Measurements from ENCODE around the gene SH3PXD2B.
"Not testable (repeated sequence)": the region's sequence is repeated elsewhere in the genome, so short reads cannot be mapped to it uniquely, and the experiment has no call there.

DNA sequence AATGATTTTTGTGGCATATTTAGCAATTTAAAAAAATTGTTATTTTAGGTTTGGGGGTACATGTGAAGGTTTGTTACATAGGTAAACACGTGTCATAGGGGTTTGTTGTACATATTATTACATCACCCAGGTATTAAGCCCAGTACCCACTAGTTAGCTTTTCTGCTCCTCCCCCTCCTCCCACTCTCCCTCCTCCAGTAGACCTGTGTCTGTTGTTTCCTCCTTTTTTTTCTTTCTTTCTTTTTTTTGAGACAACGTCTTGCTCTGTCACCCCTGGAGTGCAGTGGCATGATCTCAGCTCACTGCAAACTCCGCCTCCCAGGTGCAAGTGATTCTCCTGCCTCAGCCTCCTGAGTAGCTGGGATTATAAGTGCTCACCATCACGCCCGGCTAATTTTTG lies 162.5 kb downstream of the SH3PXD2B start:
- TF ChIP-seq, protein P1, sequence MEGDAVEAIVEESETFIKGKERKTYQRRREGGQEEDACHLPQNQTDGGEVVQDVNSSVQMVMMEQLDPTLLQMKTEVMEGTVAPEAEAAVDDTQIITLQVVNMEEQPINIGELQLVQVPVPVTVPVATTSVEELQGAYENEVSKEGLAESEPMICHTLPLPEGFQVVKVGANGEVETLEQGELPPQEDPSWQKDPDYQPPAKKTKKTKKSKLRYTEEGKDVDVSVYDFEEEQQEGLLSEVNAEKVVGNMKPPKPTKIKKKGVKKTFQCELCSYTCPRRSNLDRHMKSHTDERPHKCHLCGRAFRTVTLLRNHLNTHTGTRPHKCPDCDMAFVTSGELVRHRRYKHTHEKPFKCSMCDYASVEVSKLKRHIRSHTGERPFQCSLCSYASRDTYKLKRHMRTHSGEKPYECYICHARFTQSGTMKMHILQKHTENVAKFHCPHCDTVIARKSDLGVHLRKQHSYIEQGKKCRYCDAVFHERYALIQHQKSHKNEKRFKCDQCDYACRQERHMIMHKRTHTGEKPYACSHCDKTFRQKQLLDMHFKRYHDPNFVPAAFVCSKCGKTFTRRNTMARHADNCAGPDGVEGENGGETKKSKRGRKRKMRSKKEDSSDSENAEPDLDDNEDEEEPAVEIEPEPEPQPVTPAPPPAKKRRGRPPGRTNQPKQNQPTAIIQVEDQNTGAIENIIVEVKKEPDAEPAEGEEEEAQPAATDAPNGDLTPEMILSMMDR (IDR thresholded peaks at IDR 0.05): not testable (repeated sequence)
- TF ChIP-seq, protein P2, sequence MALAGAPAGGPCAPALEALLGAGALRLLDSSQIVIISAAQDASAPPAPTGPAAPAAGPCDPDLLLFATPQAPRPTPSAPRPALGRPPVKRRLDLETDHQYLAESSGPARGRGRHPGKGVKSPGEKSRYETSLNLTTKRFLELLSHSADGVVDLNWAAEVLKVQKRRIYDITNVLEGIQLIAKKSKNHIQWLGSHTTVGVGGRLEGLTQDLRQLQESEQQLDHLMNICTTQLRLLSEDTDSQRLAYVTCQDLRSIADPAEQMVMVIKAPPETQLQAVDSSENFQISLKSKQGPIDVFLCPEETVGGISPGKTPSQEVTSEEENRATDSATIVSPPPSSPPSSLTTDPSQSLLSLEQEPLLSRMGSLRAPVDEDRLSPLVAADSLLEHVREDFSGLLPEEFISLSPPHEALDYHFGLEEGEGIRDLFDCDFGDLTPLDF (CRISPR knock-in tag; IDR thresholded peaks at IDR 0.05): not testable (repeated sequence)
- not testable (repeated sequence) for TF ChIP-seq NFE2L1 (CRISPR knock-in tag; IDR thresholded peaks at IDR 0.05); ETV6 (CRISPR knock-in tag; IDR thresholded peaks at IDR 0.05); ZNF232 (CRISPR knock-in tag; IDR thresholded peaks at IDR 0.05); TP53 (CRISPR knock-in tag; IDR thresholded peaks at IDR 0.05); GABPB1 (CRISPR knock-in tag; IDR thresholded peaks at IDR 0.05); IRF2 (CRISPR knock-in tag; IDR thresholded peaks at IDR 0.05; ENCODE audit: borderline replicate concordance, low read depth); NR3C1 (CRISPR knock-in tag; conservative IDR thresholded peaks at IDR 0.05; ENCODE audit: low read depth)
- TF ChIP-seq, protein P3, sequence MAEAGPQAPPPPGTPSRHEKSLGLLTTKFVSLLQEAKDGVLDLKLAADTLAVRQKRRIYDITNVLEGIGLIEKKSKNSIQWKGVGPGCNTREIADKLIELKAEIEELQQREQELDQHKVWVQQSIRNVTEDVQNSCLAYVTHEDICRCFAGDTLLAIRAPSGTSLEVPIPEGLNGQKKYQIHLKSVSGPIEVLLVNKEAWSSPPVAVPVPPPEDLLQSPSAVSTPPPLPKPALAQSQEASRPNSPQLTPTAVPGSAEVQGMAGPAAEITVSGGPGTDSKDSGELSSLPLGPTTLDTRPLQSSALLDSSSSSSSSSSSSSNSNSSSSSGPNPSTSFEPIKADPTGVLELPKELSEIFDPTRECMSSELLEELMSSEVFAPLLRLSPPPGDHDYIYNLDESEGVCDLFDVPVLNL (CRISPR knock-in tag; IDR thresholded peaks at IDR 0.05; ENCODE audit: borderline replicate concordance, low read depth): not testable (repeated sequence)
- TF ChIP-seq, protein P4, sequence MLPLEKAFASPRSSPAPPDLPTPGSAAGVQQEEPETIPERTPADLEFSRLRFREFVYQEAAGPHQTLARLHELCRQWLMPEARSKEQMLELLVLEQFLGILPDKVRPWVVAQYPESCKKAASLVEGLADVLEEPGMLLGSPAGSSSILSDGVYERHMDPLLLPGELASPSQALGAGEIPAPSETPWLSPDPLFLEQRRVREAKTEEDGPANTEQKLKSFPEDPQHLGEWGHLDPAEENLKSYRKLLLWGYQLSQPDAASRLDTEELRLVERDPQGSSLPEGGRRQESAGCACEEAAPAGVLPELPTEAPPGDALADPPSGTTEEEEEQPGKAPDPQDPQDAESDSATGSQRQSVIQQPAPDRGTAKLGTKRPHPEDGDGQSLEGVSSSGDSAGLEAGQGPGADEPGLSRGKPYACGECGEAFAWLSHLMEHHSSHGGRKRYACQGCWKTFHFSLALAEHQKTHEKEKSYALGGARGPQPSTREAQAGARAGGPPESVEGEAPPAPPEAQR (CRISPR knock-in tag; IDR thresholded peaks at IDR 0.05): not testable (repeated sequence)
- TF ChIP-seq, protein P5, sequence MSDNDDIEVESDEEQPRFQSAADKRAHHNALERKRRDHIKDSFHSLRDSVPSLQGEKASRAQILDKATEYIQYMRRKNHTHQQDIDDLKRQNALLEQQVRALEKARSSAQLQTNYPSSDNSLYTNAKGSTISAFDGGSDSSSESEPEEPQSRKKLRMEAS (CRISPR knock-in tag; IDR thresholded peaks at IDR 0.05): not testable (repeated sequence)
- TF ChIP-seq, protein P6, sequence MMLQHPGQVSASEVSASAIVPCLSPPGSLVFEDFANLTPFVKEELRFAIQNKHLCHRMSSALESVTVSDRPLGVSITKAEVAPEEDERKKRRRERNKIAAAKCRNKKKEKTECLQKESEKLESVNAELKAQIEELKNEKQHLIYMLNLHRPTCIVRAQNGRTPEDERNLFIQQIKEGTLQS (CRISPR knock-in tag; conservative IDR thresholded peaks at IDR 0.05): not testable (repeated sequence)
